H9 (cell line): Measurements from ENCODE around the gene HIGD2A. TPM values are rescaled to one million over a fixed set of nuclear protein-coding genes. Genes with fewer than 3 reads are reported as not detected.

Experiments
- DNase-seq: peaks from one replicate; pipeline ENCODE4 v3.0.0-alpha.2; 2017
- H2AFZ ChIP-seq: one replicate; pipeline ENCODE4 v1.6.1; 2013; ENCODE audit warnings: mild to moderate bottlenecking, low read length, control low read depth, moderate library complexity
- H2AK5ac ChIP-seq: 2 replicates; pipeline ENCODE4 v1.6.1; 2013; ENCODE audit warnings: low read length, control low read depth, mixed read lengths; ENCODE audit not compliant: insufficient read length
- H2BK120ac ChIP-seq: one replicate; pipeline ENCODE4 v1.6.1; 2013; ENCODE audit warnings: low read depth, mild to moderate bottlenecking, low read length, control low read depth, inconsistent platforms; ENCODE audit not compliant: poor library complexity, severe bottlenecking
- H2BK12ac ChIP-seq: 2 replicates; pipeline ENCODE4 v1.6.1; 2013; ENCODE audit warnings: low read length, control low read depth, mixed read lengths, low read depth; ENCODE audit not compliant: insufficient read length
- H2BK15ac ChIP-seq: 2 replicates; pipeline ENCODE4 v1.6.1; 2013; ENCODE audit warnings: low read depth, low read length, control low read depth
- H2BK20ac ChIP-seq: one replicate; pipeline ENCODE4 v1.6.1; 2013; ENCODE audit warnings: low read depth, mild to moderate bottlenecking, low read length, control low read depth, inconsistent platforms; ENCODE audit not compliant: poor library complexity, severe bottlenecking
- H2BK5ac ChIP-seq: 2 replicates; pipeline ENCODE4 v1.6.1; 2013; ENCODE audit warnings: low read length, control low read depth, mixed read lengths; ENCODE audit not compliant: insufficient read length
- H3K14ac ChIP-seq: 2 replicates; pipeline ENCODE4 v1.6.1; 2013; ENCODE audit warnings: low read length, control low read depth; ENCODE audit not compliant: insufficient read depth
- H3K18ac ChIP-seq: 2 replicates; pipeline ENCODE4 v1.6.1; 2013; ENCODE audit warnings: low read depth, mild to moderate bottlenecking, mixed read lengths, low read length, control low read depth; ENCODE audit not compliant: insufficient read length
- H3K23ac ChIP-seq: 2 replicates; pipeline ENCODE4 v1.6.1; 2013; ENCODE audit warnings: low read length, control low read depth, mixed read lengths, low read depth; ENCODE audit not compliant: insufficient read length
- H3K23me2 ChIP-seq: 2 replicates; pipeline ENCODE4 v1.6.1; 2013; ENCODE audit warnings: low read depth, mild to moderate bottlenecking, mixed read lengths, low read length, control low read depth; ENCODE audit not compliant: insufficient read length, poor library complexity, severe bottlenecking
- H3K27ac ChIP-seq: 2 replicates; pipeline ENCODE4 v1.5.1; 2013; ENCODE audit warnings: low read length, control low read depth, mixed read lengths, low read depth; ENCODE audit not compliant: insufficient read length
- H3K27me3 ChIP-seq: 2 replicates; pipeline ENCODE4 v1.6.1; 2013; ENCODE audit warnings: low read length, control low read depth, inconsistent platforms; ENCODE audit not compliant: insufficient read depth
- H3K4ac ChIP-seq: 2 replicates; pipeline ENCODE4 v1.6.1; 2013; ENCODE audit warnings: low read depth, mild to moderate bottlenecking, control low read depth, inconsistent platforms, low read length, moderate library complexity
- H3K4me1 ChIP-seq: 2 replicates; pipeline ENCODE4 v1.6.1; 2013; ENCODE audit warnings: low read length, control low read depth, inconsistent platforms; ENCODE audit not compliant: insufficient read depth
- H3K4me2 ChIP-seq: 2 replicates; pipeline ENCODE4 v1.6.1; 2013; ENCODE audit warnings: low read length, control low read depth, mixed read lengths; ENCODE audit not compliant: insufficient read length, insufficient read depth
- H3K56ac ChIP-seq: 2 replicates; pipeline ENCODE4 v1.6.1; 2013; ENCODE audit warnings: low read depth, mild to moderate bottlenecking, mixed read lengths, low read length, control low read depth; ENCODE audit not compliant: insufficient read length
- H3K79me1 ChIP-seq: 2 replicates; pipeline ENCODE4 v1.6.1; 2013; ENCODE audit warnings: low read depth, mild to moderate bottlenecking, moderate library complexity, low read length, control low read depth, inconsistent platforms; ENCODE audit not compliant: insufficient read depth, poor library complexity, severe bottlenecking
- H3K79me2 ChIP-seq: 2 replicates; pipeline ENCODE4 v1.6.1; 2013; ENCODE audit warnings: low read length, control low read depth, inconsistent platforms; ENCODE audit not compliant: insufficient read depth
- H3K9ac ChIP-seq: 2 replicates; pipeline ENCODE4 v1.6.1; 2013; ENCODE audit warnings: low read length, control low read depth, mixed read lengths; ENCODE audit not compliant: insufficient read length; ENCODE audit errors: extremely low read depth
- H3K9me3 ChIP-seq: one replicate; pipeline ENCODE4 v1.6.1; 2013; ENCODE audit warnings: low read depth, low read length, inconsistent platforms; ENCODE audit not compliant: control insufficient read depth
- H3T11ph ChIP-seq: one replicate; pipeline ENCODE4 v1.6.1; 2013; ENCODE audit warnings: mild to moderate bottlenecking, low read length, control low read depth, inconsistent platforms
- H4K20me1 ChIP-seq: one replicate; pipeline ENCODE4 v1.6.1; 2013; ENCODE audit not compliant: control insufficient read depth, insufficient read length, insufficient read depth
- H4K5ac ChIP-seq: 2 replicates; pipeline ENCODE4 v1.6.1; 2013; ENCODE audit warnings: low read depth, mild to moderate bottlenecking, mixed read lengths, low read length, control low read depth; ENCODE audit not compliant: insufficient read length
- H4K8ac ChIP-seq: replicated peaks from 2 replicates; pipeline ENCODE4 v1.6.1; 2013; ENCODE audit warnings: low read length, control low read depth, mixed read lengths, low read depth; ENCODE audit not compliant: insufficient read length
- H4K91ac ChIP-seq: 2 replicates; pipeline ENCODE4 v1.6.1; 2013; ENCODE audit warnings: low read depth, mild to moderate bottlenecking, moderate library complexity, mixed read lengths, low read length, control low read depth; ENCODE audit not compliant: insufficient read length
- H3K27ac Mint-ChIP-seq, 3 experiments: 2 replicates in 2 of 3; 3 replicates in 1 of 3; pipeline ENCODE4 v1.8.0; 2020 to 2021; ENCODE audit warnings: mixed read lengths in 3 of 3, mild to moderate bottlenecking in 1 of 3, moderate library complexity in 1 of 3
- H3K27me3 Mint-ChIP-seq: 2 replicates; pipeline ENCODE4 v1.8.0; 2021; ENCODE audit warnings: low read depth, mild to moderate bottlenecking, moderate library complexity, mixed read lengths
- H3K36me3 Mint-ChIP-seq, 3 experiments: 2 replicates in 2 of 3; 3 replicates in 1 of 3; pipeline ENCODE4 v1.8.0; 2020 to 2021; ENCODE audit warnings: low read depth in 3 of 3, mixed read lengths in 3 of 3; ENCODE audit not compliant: insufficient read depth in 1 of 3
- H3K4me1 Mint-ChIP-seq, 2 experiments: 2 replicates each; pipeline ENCODE4 v1.8.0; 2020; ENCODE audit warnings: mixed read lengths in 2 of 2
- H3K4me3 Mint-ChIP-seq, 2 experiments: 2 replicates in 1 of 2; 3 replicates in 1 of 2; pipeline ENCODE4 v1.8.0; 2020 to 2021; ENCODE audit warnings: mild to moderate bottlenecking in 2 of 2, mixed read lengths in 2 of 2, moderate library complexity in 1 of 2
- H3K9me3 Mint-ChIP-seq, 2 experiments: 2 replicates in 1 of 2; 3 replicates in 1 of 2; pipeline ENCODE4 v1.8.0; 2020; ENCODE audit warnings: mild to moderate bottlenecking in 2 of 2, mixed read lengths in 2 of 2, moderate library complexity in 1 of 2
- CTCF ChIP-seq: fragments of 200-600 bp; sonication (generic); conservative IDR thresholded peaks from 3 replicates; pipeline ENCODE4 v1.8.0; 2021; ENCODE audit warnings: antibody characterized with exemption, mild to moderate bottlenecking
- WGBS: extraction: QIAGEN DNeasy Blood & Tissue Kit; methylation state at CpG from one replicate; pipeline ENCODE4 v1.1.7; 2013; ENCODE audit warnings: missing lambda C conversion rate, low lambda C conversion rate, mixed read lengths; ENCODE audit not compliant: insufficient read length; ENCODE audit errors: extremely low coverage; 5-methylcytosine and 5-hydroxymethylcytosine counted together
- total RNA-seq: library from RNA; stranded (reverse); gene quantifications from 2 replicates; pipeline ENCODE4 v1.2.1, GENCODE V29; 2021

Gene HIGD2A
- total RNA-seq, 1 experiment from 2014 or later = 92.3 TPM

DNA sequence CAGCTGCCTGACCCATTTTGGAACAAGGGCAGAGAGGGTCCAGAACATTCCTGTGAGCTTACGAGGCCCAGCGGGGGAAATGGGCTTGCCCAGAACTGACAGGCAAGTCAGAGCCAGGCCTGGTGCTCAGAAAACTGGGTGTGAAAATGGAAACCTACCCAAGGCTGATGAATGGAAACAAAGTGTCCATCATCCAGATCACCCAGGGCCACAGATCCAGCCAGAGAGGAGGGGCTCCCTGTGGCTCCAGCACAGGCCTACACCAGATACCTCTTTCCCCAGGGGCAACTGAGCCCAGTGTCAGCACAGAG, 24.7 kb downstream of the HIGD2A start:
- no peak overlapping the region for H3K14ac ChIP-seq
- no peak overlapping the region for H3K4me2 ChIP-seq
- no peak overlapping the region for H2BK12ac ChIP-seq
- Mint-ChIP-seq H3K9me3 (peaks cover 2 to 7% of the 10 kb centered on the region in 2 experiments; a peak in 2 of 5 replicates), H3K27me3 (peaks cover 12% of the 10 kb centered on the region), H3K4me1 (peaks cover 6 to 9% of the 10 kb centered on the region in 2 experiments; a peak in 3 of 4 replicates), H3K4me3 (no peak overlapping the region), H3K27ac (no peak overlapping the region), H3K36me3 (peaks cover 0 to 11% (median 4%) of the 10 kb centered on the region in 3 experiments; a peak in 4 of 7 replicates)
- H3K56ac ChIP-seq = no peak overlapping the region
- no peak overlapping the region for H3K23ac ChIP-seq
- H4K20me1 ChIP-seq = no peaks in the 10 kb centered on the region
- no peak overlapping the region for H2BK15ac ChIP-seq
- no peak overlapping the region for H4K8ac ChIP-seq
- no peak overlapping the region for H2BK20ac ChIP-seq
- no peak overlapping the region for H3T11ph ChIP-seq
- TF ChIP-seq CTCF = no peak
- peaks cover 5% of the 10 kb centered on the region for H3K23me2 ChIP-seq
- no peak overlapping the region for H3K18ac ChIP-seq
- no peaks in the 10 kb centered on the region for H3K9me3 ChIP-seq
- H2AK5ac ChIP-seq = no peak overlapping the region
- no peak overlapping the region for H4K5ac ChIP-seq
- no CpG with 5 or more reads among the region's 2 CpGs for WGBS
- H4K91ac ChIP-seq = no peak overlapping the region
- H3K4me1 ChIP-seq = no peaks in the 10 kb centered on the region
- H3K79me1 ChIP-seq = no peaks in the 10 kb centered on the region
- H2BK5ac ChIP-seq = no peak overlapping the region
- H3K4ac ChIP-seq = no peak overlapping the region
- no peaks in the 10 kb centered on the region; the same call in 1 of the 2 replicates for H3K27me3 ChIP-seq
- no peak overlapping the region for H2BK120ac ChIP-seq
- H3K27ac ChIP-seq = no peak overlapping the region
- H3K9ac ChIP-seq = no peak overlapping the region
- no peaks in the 10 kb centered on the region for H3K79me2 ChIP-seq
- DNase-seq = no peak
- no peak overlapping the region for H2AFZ ChIP-seq
